Activated CD4-positive, alpha-beta T cell treated with anti-CD3 and anti-CD28 coated beads, Interleukin-2, amount 10 ng/mL, durations not matched to agents 7 days and 5 days (primary cell): Measurements from ENCODE around the gene STOML3. TPM values are rescaled to one million over a fixed set of nuclear protein-coding genes. Genes with fewer than 3 reads are reported as not detected.

Experiments used
- CTCF ChIA-PET: fragments of 350-600 bp; sonication (Branson Sonifier 250); formaldehyde crosslinking; loops from one replicate; lab custom pipeline; 2021; ENCODE audit warnings: antibody characterized with exemption; lab: Charles Lee
- POLR2A ChIA-PET: fragments of 350-600 bp; sonication (Branson Sonifier 250); formaldehyde crosslinking; loops from one replicate; lab custom pipeline; 2021; ENCODE audit warnings: antibody characterized with exemption; lab: Charles Lee
- DNase-seq: peaks from one replicate; pipeline ENCODE4 v3.0.0-alpha.2; 2020
- H3K27ac Mint-ChIP-seq: one replicate; pipeline ENCODE4 v1.8.0; 2021; ENCODE audit warnings: mild to moderate bottlenecking, moderate library complexity, mixed read lengths
- H3K27me3 Mint-ChIP-seq: one replicate; pipeline ENCODE4 v1.8.0; 2021; ENCODE audit warnings: mixed read lengths
- H3K36me3 Mint-ChIP-seq: one replicate; pipeline ENCODE4 v1.8.0; 2021; ENCODE audit warnings: low read depth, mixed read lengths
- H3K4me1 Mint-ChIP-seq: one replicate; pipeline ENCODE4 v1.8.0; 2021; ENCODE audit warnings: mixed read lengths
- H3K4me3 Mint-ChIP-seq: one replicate; pipeline ENCODE4 v1.8.0; 2021; ENCODE audit warnings: mild to moderate bottlenecking, moderate library complexity, mixed read lengths
- H3K9me3 Mint-ChIP-seq: one replicate; pipeline ENCODE4 v1.8.0; 2021; ENCODE audit warnings: mixed read lengths
- total RNA-seq, 2 experiments: library from RNA; stranded (reverse); gene quantifications; one replicate each; pipeline ENCODE4 v1.2.3, GENCODE V29; 2021

The STOML3 gene
- total RNA-seq, 2 experiments from 2014 or later: not detected

GRCh38 chr13:38979891-38980749 is 10.5 kb downstream of the STOML3 start:
- H3K4me1 Mint-ChIP-seq: no peaks in the 10 kb centered on the region
- H3K9me3 Mint-ChIP-seq: no peaks in the 10 kb centered on the region
- POLR2A ChIA-PET: no interaction called here
- DNase-seq: no peak
- peaks cover 6% of the 10 kb centered on the region for H3K27me3 Mint-ChIP-seq
- CTCF ChIA-PET: interaction anchor here (1.0 kb wide), 1 partner anchor 11 kb away, joined by 3 read pairs; no protein-coding TSS in a partner anchor
- no peak overlapping the region for H3K4me3 Mint-ChIP-seq
- no peak overlapping the region for H3K27ac Mint-ChIP-seq
- no peaks in the 10 kb centered on the region for H3K36me3 Mint-ChIP-seq

DNA sequence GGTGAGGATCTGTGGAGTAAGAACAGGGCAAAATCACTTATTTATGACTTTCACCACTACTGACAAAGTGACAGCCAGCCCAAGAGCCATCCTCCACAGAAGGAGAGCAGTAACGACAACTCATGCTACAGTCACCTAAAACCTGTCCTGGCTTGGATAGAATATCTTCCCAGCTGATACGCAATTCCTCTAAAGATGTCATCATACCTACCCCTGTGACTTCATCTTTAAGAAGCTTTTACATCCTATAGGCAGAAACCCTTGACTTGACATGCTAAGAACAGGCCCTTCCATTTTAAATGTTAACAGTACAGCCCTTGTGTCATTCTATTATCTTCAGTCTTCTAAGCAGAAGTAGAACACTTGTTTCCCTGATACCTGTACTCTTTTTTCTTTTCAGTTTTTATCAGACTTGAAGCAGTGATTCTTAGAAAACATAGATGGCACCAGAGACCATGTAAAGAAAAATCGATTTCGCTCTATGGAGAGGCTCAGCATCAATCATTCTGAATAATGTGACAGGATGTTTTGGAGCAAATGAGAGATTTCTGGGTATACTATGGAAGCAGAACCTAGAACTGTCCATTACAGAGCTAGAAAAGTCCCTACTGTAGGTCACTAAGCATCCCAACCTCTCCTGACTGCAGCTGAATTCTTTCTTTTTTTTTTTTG is 20.1 kb downstream of the STOML3 start:
- H3K27me3 Mint-ChIP-seq: peaks cover 3% of the 10 kb centered on the region
- no peaks in the 10 kb centered on the region for H3K9me3 Mint-ChIP-seq
- POLR2A ChIA-PET: no interaction called here
- H3K27ac Mint-ChIP-seq: no peak overlapping the region
- CTCF ChIA-PET: interaction anchor here (0.6 kb wide), 1 partner anchor 735 kb away, joined by 4 read pairs; no protein-coding TSS in a partner anchor
- no peak overlapping the region for H3K4me3 Mint-ChIP-seq
- H3K4me1 Mint-ChIP-seq: no peaks in the 10 kb centered on the region
- H3K36me3 Mint-ChIP-seq: no peaks in the 10 kb centered on the region
- DNase-seq: no peak

GRCh38 chr13:38969187-38969586 is 21.4 kb downstream of the STOML3 start:
- H3K4me1 Mint-ChIP-seq: no peaks in the 10 kb centered on the region
- ChIA-PET POLR2A (no interaction called here), CTCF (no interaction called here)
- H3K27ac Mint-ChIP-seq: no peak overlapping the region
- no peaks in the 10 kb centered on the region for H3K9me3 Mint-ChIP-seq
- H3K36me3 Mint-ChIP-seq: no peaks in the 10 kb centered on the region
- H3K4me3 Mint-ChIP-seq: no peak overlapping the region
- peaks cover 3% of the 10 kb centered on the region for H3K27me3 Mint-ChIP-seq
- DNase-seq: no peak

- POLR2A ChIA-PET: no interaction called here
- H3K27me3 Mint-ChIP-seq: peaks cover 3% of the 10 kb centered on the region
- no peak overlapping the region for H3K27ac Mint-ChIP-seq
Measured at GRCh38 chr13:38967446-38967845, 23.2 kb downstream of the STOML3 start.

GRCh38 chr13:38965281-38965680 is 25.4 kb downstream of the STOML3 start:
- CTCF ChIA-PET: no interaction called here
- no peak overlapping the region for H3K4me3 Mint-ChIP-seq
- H3K4me1 Mint-ChIP-seq: no peaks in the 10 kb centered on the region
- H3K27ac Mint-ChIP-seq: no peak overlapping the region
- POLR2A ChIA-PET: no interaction called here
- H3K36me3 Mint-ChIP-seq: no peaks in the 10 kb centered on the region
- DNase-seq: no peak
- no peaks in the 10 kb centered on the region for H3K9me3 Mint-ChIP-seq
- H3K27me3 Mint-ChIP-seq: peaks cover 3% of the 10 kb centered on the region

More at GRCh38 chr13:38967446-38967845, 23.2 kb downstream of the STOML3 start:
- Mint-ChIP-seq H3K36me3 (no peaks in the 10 kb centered on the region), H3K4me1 (no peaks in the 10 kb centered on the region), H3K9me3 (no peaks in the 10 kb centered on the region), H3K4me3 (no peak overlapping the region)
- DNase-seq: no peak
- CTCF ChIA-PET: no interaction called here

GRCh38 chr13:38960175-38960574 is 30.5 kb downstream of the STOML3 start:
- no peak overlapping the region for H3K27ac Mint-ChIP-seq
- H3K27me3 Mint-ChIP-seq: no peaks in the 10 kb centered on the region
- H3K9me3 Mint-ChIP-seq: peaks cover 2% of the 10 kb centered on the region
- H3K4me1 Mint-ChIP-seq: no peaks in the 10 kb centered on the region
- no peak overlapping the region for H3K4me3 Mint-ChIP-seq
- no peak for DNase-seq
- H3K36me3 Mint-ChIP-seq: no peaks in the 10 kb centered on the region
- POLR2A ChIA-PET: no interaction called here
- CTCF ChIA-PET: no interaction called here

DNA sequence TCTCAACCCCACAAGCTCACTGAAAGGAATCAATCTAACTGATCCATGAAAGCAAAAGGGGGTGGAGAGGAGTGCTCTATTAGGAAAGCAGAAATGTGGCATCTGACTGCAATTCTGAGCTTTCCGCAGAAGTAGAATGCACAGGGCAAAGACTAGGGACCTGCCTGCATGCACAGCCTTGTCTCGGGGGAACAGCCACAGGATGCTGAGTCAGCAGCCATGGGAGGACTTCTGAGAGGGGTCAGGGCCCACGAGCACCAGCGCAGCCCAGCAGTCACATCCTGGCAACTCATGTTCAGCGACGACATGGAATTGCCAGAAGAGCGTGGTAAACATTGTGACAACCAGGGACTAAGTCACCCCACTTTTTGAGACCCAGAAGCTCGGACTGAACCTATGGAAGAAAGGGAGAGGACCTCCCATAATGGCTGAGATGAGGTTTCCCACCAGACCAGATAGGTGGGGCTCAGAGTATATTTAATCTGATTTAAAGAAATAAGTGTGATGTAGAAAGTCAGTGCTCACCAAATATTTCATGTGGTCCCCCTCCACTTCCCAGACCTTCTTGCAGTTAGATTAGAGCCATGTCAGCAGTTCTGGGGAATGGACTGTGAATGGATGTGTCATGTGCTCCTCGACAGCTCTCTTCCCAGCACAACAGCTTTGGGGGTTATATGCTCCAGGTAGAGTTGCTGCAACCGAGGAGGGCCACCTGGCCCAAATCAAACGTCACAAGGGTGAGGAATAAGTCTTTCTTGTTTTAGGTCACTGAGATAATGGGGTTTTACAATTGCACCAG is 32.6 kb downstream of the STOML3 start:
- Mint-ChIP-seq H3K4me1 (no peaks in the 10 kb centered on the region), H3K27me3 (peaks cover 2% of the 10 kb centered on the region), H3K36me3 (no peaks in the 10 kb centered on the region), H3K9me3 (peaks cover 2% of the 10 kb centered on the region), H3K27ac (no peak overlapping the region), H3K4me3 (no peak overlapping the region)
- POLR2A ChIA-PET: no interaction called here
- no peak for DNase-seq
- CTCF ChIA-PET: no interaction called here

GRCh38 chr13:38954844-38955243 is 35.8 kb downstream of the STOML3 start:
- Mint-ChIP-seq H3K36me3 (no peaks in the 10 kb centered on the region), H3K9me3 (peaks cover 1% of the 10 kb centered on the region), H3K4me1 (no peaks in the 10 kb centered on the region), H3K27ac (no peak overlapping the region), H3K27me3 (peaks cover 2% of the 10 kb centered on the region), H3K4me3 (no peak overlapping the region)
- POLR2A ChIA-PET: no interaction called here
- DNase-seq: no peak
- CTCF ChIA-PET: no interaction called here

DNA sequence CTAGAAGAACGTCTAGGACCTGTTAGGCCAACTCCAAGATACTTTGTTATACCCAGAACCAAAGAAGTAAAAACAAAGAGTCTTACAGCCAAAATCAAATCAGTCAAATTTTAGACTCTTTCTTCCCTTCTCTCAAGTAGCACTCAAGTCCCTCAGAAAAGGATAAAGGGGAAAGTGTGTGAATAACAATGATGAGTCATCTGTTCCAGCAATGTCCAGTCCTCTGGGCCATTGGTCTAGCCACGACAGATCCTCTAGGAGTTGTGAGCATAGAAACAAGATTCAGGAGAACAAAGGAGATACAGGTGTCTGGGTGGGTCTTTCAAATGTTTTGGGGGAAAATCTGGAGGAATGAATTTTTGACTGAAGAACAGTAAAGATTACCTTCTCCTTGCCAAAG is 36.3 kb downstream of the STOML3 start:
- H3K27me3 Mint-ChIP-seq: peaks cover 2% of the 10 kb centered on the region
- CTCF ChIA-PET: no interaction called here
- no peak for DNase-seq
- POLR2A ChIA-PET: no interaction called here
- H3K4me3 Mint-ChIP-seq: no peak overlapping the region
- no peaks in the 10 kb centered on the region for H3K4me1 Mint-ChIP-seq
- no peak overlapping the region for H3K27ac Mint-ChIP-seq
- H3K9me3 Mint-ChIP-seq: no peaks in the 10 kb centered on the region
- no peaks in the 10 kb centered on the region for H3K36me3 Mint-ChIP-seq

DNA sequence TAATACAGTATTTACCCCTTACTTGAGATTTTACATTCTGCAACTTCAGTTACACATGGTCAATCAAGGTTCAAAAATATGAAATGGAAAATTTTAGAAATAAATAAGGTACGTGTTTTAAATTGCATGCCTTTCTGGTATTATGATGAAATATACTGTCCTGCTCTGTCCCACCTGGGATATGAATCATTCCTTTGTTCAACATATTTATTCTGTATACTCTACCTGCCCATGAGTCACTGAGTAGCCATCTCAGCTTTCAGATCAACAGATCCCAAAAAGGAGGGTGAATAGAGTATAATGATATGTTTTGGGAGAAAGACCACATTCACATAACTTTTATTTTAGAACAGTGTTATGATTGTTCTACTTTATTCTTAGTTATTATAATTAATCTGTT is 37.8 kb downstream of the STOML3 start:
- no peak for DNase-seq
- CTCF ChIA-PET: no interaction called here

DNA sequence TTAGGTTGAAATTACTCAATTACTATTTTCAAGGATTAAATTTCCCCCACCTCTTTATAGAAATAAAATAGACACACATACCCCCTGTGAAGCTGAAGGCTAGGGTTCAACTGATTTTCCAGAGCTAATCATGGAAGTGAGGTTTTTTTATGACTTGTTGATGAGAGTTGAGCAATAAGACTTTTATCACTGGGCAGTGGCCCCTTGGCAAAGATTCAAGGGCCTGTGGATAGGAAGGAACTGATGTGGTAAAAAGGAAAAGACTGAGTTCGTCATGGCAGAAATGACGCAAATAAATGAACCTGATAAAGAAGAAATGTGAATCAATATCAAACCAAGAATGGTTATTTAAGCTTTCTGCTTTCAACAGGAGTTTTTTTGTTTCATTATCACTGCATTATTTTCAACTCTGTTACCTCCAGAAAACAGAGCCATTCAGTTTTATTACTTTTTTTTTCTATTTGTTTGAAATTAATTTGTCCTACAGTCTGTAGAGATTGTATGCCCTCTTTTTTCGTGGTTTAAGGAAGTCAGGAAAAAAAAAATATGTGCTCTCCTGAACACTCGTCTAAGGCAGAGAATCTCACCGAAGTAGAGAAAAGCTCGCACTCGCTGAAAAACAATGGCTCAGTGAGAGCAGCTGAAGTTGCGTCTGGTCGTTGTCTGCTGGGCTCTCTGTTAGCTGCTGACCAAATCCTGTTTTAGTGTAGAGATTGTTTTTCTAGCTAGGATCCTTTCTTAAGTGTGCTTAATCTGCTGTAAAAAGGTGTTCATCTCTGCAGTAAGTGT is 38.9 kb downstream of the STOML3 start:
- POLR2A ChIA-PET: no interaction called here
- no peak overlapping the region for H3K27ac Mint-ChIP-seq
- no peaks in the 10 kb centered on the region for H3K36me3 Mint-ChIP-seq
- no peaks in the 10 kb centered on the region for H3K9me3 Mint-ChIP-seq
- CTCF ChIA-PET: no interaction called here
- H3K4me1 Mint-ChIP-seq: no peaks in the 10 kb centered on the region
- peaks cover 2% of the 10 kb centered on the region for H3K27me3 Mint-ChIP-seq
- no peak for DNase-seq
- no peak overlapping the region for H3K4me3 Mint-ChIP-seq

More for the DNA sequence above, 37.8 kb downstream of the STOML3 start:
- Mint-ChIP-seq H3K36me3 (no peaks in the 10 kb centered on the region), H3K4me1 (no peaks in the 10 kb centered on the region), H3K4me3 (no peak overlapping the region), H3K27me3 (peaks cover 2% of the 10 kb centered on the region), H3K27ac (no peak overlapping the region), H3K9me3 (no peaks in the 10 kb centered on the region)
- POLR2A ChIA-PET: no interaction called here

- Mint-ChIP-seq H3K27me3 (peaks cover 2% of the 10 kb centered on the region), H3K9me3 (no peaks in the 10 kb centered on the region), H3K36me3 (no peaks in the 10 kb centered on the region), H3K4me1 (no peaks in the 10 kb centered on the region), H3K4me3 (no peak overlapping the region), H3K27ac (no peak overlapping the region)
- POLR2A ChIA-PET: no interaction called here
- CTCF ChIA-PET: no interaction called here
- no peak for DNase-seq
Measured at GRCh38 chr13:38950987-38951386, 39.6 kb downstream of the STOML3 start.
